22Rv1 (cell line): ENCODE data around the gene CCDC159.

Experiments used
- H3K27ac ChIP-seq: fragments of 450-650 bp; 2 replicates; pipeline ENCODE4 v1.5.1; 2017
- CTCF ChIP-seq: fragments of 450-650 bp; IDR thresholded peaks from 2 replicates; pipeline ENCODE4 v1.5.1; 2017; ENCODE audit warnings: mild to moderate bottlenecking
- ZFX ChIP-seq: fragments of 450-650 bp; IDR thresholded peaks from 2 replicates; pipeline ENCODE4 v1.6.1; 2017; ENCODE audit warnings: antibody characterized with exemption, borderline replicate concordance

The CCDC159 gene

GRCh38 chr19:11363881-11364280, 17.6 kb downstream of the CCDC159 start:
- no peak overlapping the region for H3K27ac ChIP-seq
- no peak for TF ChIP-seq ZFX
- TF ChIP-seq CTCF: no peak

GRCh38 chr19:11364296-11364904, 18.1 kb downstream of the CCDC159 start:
- H3K27ac ChIP-seq: no peak overlapping the region
- TF ChIP-seq CTCF: no peak
- TF ChIP-seq ZFX: no peak

DNA sequence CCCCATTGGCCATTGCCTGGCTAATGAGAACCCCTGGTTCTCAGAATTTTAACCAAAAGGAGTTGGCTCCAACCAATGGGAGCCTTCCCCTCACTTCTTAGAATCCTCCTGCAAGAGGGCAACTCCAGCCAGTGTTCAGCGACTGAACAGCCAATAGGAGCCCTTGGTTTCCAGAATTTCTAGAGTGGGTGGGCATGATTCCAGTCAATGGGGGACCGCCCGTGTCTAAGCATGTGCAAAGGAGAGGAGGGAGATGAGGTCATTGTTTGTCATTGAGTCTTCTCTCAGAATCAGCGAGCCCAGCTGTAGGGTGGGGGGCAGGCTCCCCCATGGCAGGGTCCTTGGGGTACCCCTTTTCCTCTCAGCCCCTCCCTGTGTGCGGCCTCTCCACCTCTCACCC, 18.6 kb downstream of the CCDC159 start:
- TF ChIP-seq CTCF: no peak
- no peak for TF ChIP-seq ZFX
- H3K27ac ChIP-seq: no peak overlapping the region

GRCh38 chr19:11365557-11366117, 19.3 kb downstream of the CCDC159 start:
- H3K27ac ChIP-seq: no peak overlapping the region

DNA sequence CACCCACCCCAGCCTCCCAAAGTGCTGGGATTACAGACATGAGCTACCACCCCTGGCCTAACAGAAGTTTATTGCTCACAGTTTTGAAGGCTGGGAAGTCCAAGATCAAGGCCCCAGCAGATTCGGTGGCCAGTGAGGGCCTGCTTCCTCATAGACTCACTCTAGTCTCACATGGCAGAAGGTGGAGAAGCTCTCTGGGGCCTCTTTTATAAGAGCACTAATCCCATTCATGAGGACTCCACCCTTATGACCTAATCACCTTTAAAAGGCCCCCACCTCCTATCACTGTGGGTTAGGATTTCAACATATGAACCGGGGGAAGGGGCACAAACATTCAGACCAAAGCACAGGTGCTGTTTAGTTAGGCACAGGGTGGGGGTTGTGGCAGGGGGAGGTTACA, 21.2 kb downstream of the CCDC159 start:
- TF ChIP-seq CTCF (no peak), ZFX (no peak)
- no peak overlapping the region for H3K27ac ChIP-seq

More at GRCh38 chr19:11365557-11366117, 19.3 kb downstream of the CCDC159 start:
- TF ChIP-seq CTCF (no peak), ZFX (no peak)

- no peak overlapping the region for H3K27ac ChIP-seq
- TF ChIP-seq CTCF: no peak
- no peak for TF ChIP-seq ZFX
Measured at GRCh38 chr19:11370744-11371143, 24.4 kb downstream of the CCDC159 start.

DNA sequence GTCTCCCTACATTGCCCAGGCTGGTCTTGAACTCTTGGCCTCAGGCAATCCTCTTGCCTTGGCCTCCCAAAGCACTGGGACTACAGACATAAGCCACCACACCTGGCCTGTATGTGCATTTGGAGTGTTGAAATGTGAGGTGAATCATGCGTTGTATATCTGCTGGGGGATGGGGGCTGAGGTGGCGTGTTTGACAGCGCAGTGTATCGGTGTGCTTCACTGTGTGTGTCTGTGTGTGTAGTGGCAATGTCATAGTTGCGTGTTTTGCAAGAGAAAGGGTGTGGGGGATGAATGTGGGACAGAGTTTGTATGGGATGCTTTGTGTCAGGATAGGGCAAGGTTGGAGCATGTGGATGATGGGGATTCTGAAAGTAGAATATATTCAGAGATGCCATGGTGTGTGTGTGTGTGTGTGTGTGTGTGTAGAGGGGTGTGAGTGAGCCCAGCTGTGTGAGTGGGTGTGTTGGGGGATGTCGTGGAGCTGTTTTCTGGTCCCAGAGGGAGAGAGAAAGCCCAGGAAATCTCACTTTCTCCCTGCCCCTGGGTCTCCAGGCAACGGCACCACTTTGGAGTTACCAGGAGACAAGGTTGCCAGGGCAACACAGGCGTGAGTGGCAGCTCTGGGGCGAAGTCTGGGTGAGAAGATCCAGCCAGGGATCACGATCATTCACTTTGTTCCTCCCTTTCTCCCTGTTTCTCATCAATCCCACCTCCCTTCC, 27.0 kb downstream of the CCDC159 start:
- peak overlapping the region; percentile 98 for H3K27ac ChIP-seq

More for the DNA sequence above, 27.0 kb downstream of the CCDC159 start:
- TF ChIP-seq ZFX: no peak
